BE2C (cell line): ENCODE data around the gene VWA7.
A peak's percentile ranks its signal among the peaks of the same experiment; 100 is the strongest.

Experiments used
- DNase-seq: peaks from one replicate; pipeline ENCODE4 v3.0.0-alpha.2; 2020
- H3K27me3 ChIP-seq: fragments of 250-450 bp; sonication (Bioruptor Pico); 2 replicates; pipeline ENCODE4 v1.5.1; 2020; ENCODE audit warnings: mild to moderate bottlenecking
- H3K36me3 ChIP-seq: fragments of 250-450 bp; sonication (Bioruptor Pico); 2 replicates; pipeline ENCODE4 v1.5.1; 2020; ENCODE audit warnings: mild to moderate bottlenecking
- H3K4me1 ChIP-seq: fragments of 250-450 bp; sonication (Bioruptor Pico); 2 replicates; pipeline ENCODE4 v1.5.1; 2020
- H3K4me3 ChIP-seq: 2 replicates; pipeline ENCODE4 v1.5.1; 2011; ENCODE audit warnings: low read depth, low read length
- H3K9me3 ChIP-seq: fragments of 250-450 bp; sonication (Bioruptor Pico); 2 replicates; pipeline ENCODE4 v1.5.1; 2020
- CTCF ChIP-seq: IDR thresholded peaks from 2 replicates; pipeline ENCODE4 v1.5.1; 2012; ENCODE audit warnings: mild to moderate bottlenecking, low read depth, low read length

The VWA7 gene

GRCh38 chr6:31770860-31771259 lies 6.3 kb downstream of the VWA7 start:
- no peaks in the 10 kb centered on the region for H3K4me1 ChIP-seq
- no peaks in the 10 kb centered on the region for H3K9me3 ChIP-seq
- no peak overlapping the region for H3K4me3 ChIP-seq
- TF ChIP-seq CTCF = no peak
- H3K27me3 ChIP-seq = no peaks in the 10 kb centered on the region
- no peaks in the 10 kb centered on the region for H3K36me3 ChIP-seq
- no peak for DNase-seq

GRCh38 chr6:31769684-31770371 lies 7.3 kb downstream of the VWA7 start:
- DNase-seq = peak; percentile 72
- Histone ChIP-seq H3K9me3 (no peaks in the 10 kb centered on the region), H3K27me3 (no peaks in the 10 kb centered on the region), H3K4me1 (no peaks in the 10 kb centered on the region), H3K4me3 (no peak overlapping the region), H3K36me3 (no peaks in the 10 kb centered on the region)
- peak; percentile 82 for TF ChIP-seq CTCF

- Histone ChIP-seq H3K4me1 (no peaks in the 10 kb centered on the region), H3K9me3 (no peaks in the 10 kb centered on the region), H3K4me3 (no peak overlapping the region), H3K27me3 (no peaks in the 10 kb centered on the region), H3K36me3 (no peaks in the 10 kb centered on the region)
- DNase-seq = no peak
- no peak for TF ChIP-seq CTCF
These were observed 8.5 kb downstream of the VWA7 start for GRCh38 chr6:31768363-31769257.

- no peak overlapping the region for H3K4me3 ChIP-seq
- H3K4me1 ChIP-seq = no peaks in the 10 kb centered on the region
- no peak for DNase-seq
- H3K27me3 ChIP-seq = no peaks in the 10 kb centered on the region
- H3K9me3 ChIP-seq = no peaks in the 10 kb centered on the region
- no peak for TF ChIP-seq CTCF
- H3K36me3 ChIP-seq = no peaks in the 10 kb centered on the region
These were observed 10.0 kb downstream of the VWA7 start for GRCh38 chr6:31767096-31767645.

- peak overlapping the region; percentile 44 for H3K4me3 ChIP-seq
- peak; percentile 66 for DNase-seq
These were observed 11.0 kb downstream of the VWA7 start for GRCh38 chr6:31765910-31766794.

More at GRCh38 chr6:31765910-31766794, 11.0 kb downstream of the VWA7 start:
- Histone ChIP-seq H3K36me3 (no peaks in the 10 kb centered on the region), H3K27me3 (no peaks in the 10 kb centered on the region), H3K9me3 (no peaks in the 10 kb centered on the region), H3K4me1 (no peaks in the 10 kb centered on the region)
- no peak for TF ChIP-seq CTCF
